C4-2B (cell line): ENCODE measurements around the gene PMVK.

Experiments used
- ZFX ChIP-seq: fragments of 450-650 bp; IDR thresholded peaks from 2 replicates; pipeline ENCODE4 v1.6.1; 2017
- TF ChIP-seq, protein P1 (sequence below): fragments of 450-650 bp; conservative IDR thresholded peaks from 2 replicates; pipeline ENCODE4 v1.5.1; 2017; ENCODE audit warnings: mild to moderate bottlenecking

GRCh38 chr1:154876842-154877369 lies 59.6 kb downstream of the PMVK start:
- TF ChIP-seq, protein P1, sequence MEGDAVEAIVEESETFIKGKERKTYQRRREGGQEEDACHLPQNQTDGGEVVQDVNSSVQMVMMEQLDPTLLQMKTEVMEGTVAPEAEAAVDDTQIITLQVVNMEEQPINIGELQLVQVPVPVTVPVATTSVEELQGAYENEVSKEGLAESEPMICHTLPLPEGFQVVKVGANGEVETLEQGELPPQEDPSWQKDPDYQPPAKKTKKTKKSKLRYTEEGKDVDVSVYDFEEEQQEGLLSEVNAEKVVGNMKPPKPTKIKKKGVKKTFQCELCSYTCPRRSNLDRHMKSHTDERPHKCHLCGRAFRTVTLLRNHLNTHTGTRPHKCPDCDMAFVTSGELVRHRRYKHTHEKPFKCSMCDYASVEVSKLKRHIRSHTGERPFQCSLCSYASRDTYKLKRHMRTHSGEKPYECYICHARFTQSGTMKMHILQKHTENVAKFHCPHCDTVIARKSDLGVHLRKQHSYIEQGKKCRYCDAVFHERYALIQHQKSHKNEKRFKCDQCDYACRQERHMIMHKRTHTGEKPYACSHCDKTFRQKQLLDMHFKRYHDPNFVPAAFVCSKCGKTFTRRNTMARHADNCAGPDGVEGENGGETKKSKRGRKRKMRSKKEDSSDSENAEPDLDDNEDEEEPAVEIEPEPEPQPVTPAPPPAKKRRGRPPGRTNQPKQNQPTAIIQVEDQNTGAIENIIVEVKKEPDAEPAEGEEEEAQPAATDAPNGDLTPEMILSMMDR, result no peak
- TF ChIP-seq ZFX, result no peak
